Hepatocyte (in vitro differentiated cells): ENCODE measurements around the gene PHF21B. TPM values are rescaled to one million over a fixed set of nuclear protein-coding genes. Genes with fewer than 3 reads are reported as not detected.

Experiments used
- DNase-seq: peaks from one replicate; pipeline ENCODE4 v3.0.0-alpha.2; 2016; ENCODE audit warnings: low spot score
- H2AFZ ChIP-seq: fragments of 200-600 bp; sonication (generic); 2 replicates; pipeline ENCODE4 v1.6.0; 2016; ENCODE audit warnings: antibody characterized with exemption, mild to moderate bottlenecking
- H3K27ac ChIP-seq: fragments of 200-600 bp; sonication (generic); 2 replicates; pipeline ENCODE4 v1.5.1; 2016; ENCODE audit warnings: mild to moderate bottlenecking
- H3K27me3 ChIP-seq: fragments of 200-600 bp; sonication (generic); 2 replicates; pipeline ENCODE4 v1.6.1; 2016
- H3K36me3 ChIP-seq: fragments of 200-600 bp; sonication (generic); replicated peaks from 2 replicates; pipeline ENCODE4 v1.5.1; 2016; ENCODE audit warnings: low read depth; ENCODE audit not compliant: insufficient read depth
- H3K4me1 ChIP-seq: fragments of 200-600 bp; sonication (generic); 2 replicates; pipeline ENCODE4 v1.5.1; 2016; ENCODE audit warnings: mild to moderate bottlenecking, moderate library complexity; ENCODE audit not compliant: insufficient read depth
- H3K4me2 ChIP-seq: fragments of 200-600 bp; sonication (generic); 2 replicates; pipeline ENCODE4 v1.6.0; 2016
- H3K4me3 ChIP-seq: fragments of 200-600 bp; sonication (generic); 2 replicates; pipeline ENCODE4 v1.5.1; 2016; ENCODE audit warnings: mild to moderate bottlenecking
- H3K79me2 ChIP-seq: fragments of 200-600 bp; sonication (generic); 2 replicates; pipeline ENCODE4 v1.6.0; 2017; ENCODE audit warnings: mild to moderate bottlenecking
- H3K9me2 ChIP-seq: fragments of 200-600 bp; sonication (generic); replicated peaks from 2 replicates; pipeline ENCODE4 v1.6.0; 2017; ENCODE audit warnings: mild to moderate bottlenecking; ENCODE audit not compliant: insufficient read depth
- H3K9me3 ChIP-seq: fragments of 200-600 bp; sonication (generic); 2 replicates; pipeline ENCODE4 v1.5.1; 2016; ENCODE audit warnings: low read depth, mild to moderate bottlenecking
- H4K20me1 ChIP-seq: fragments of 200-600 bp; sonication (generic); 2 replicates; pipeline ENCODE4 v1.6.0; 2016; ENCODE audit warnings: mild to moderate bottlenecking; ENCODE audit not compliant: insufficient read depth, poor library complexity, severe bottlenecking
- CTCF ChIP-seq: fragments of 200-600 bp; sonication (generic); IDR thresholded peaks from 2 replicates; pipeline ENCODE4 v1.5.1; 2016; ENCODE audit warnings: antibody characterized with exemption, mild to moderate bottlenecking; ENCODE audit not compliant: poor library complexity
- EZH2 ChIP-seq: fragments of 200-600 bp; sonication (generic); IDR thresholded peaks from 2 replicates; pipeline ENCODE4 v1.6.1; 2016; ENCODE audit warnings: antibody characterized with exemption, mild to moderate bottlenecking, borderline replicate concordance
- EZH2phosphoT487 ChIP-seq: fragments of 200-600 bp; sonication (generic); IDR thresholded peaks from one replicate; pipeline ENCODE4 v1.6.1; 2018; ENCODE audit warnings: antibody characterized with exemption, mild to moderate bottlenecking, low read depth, moderate library complexity; ENCODE audit not compliant: unreplicated experiment, severe bottlenecking
- WGBS: methylation state at CpG from one replicate; pipeline ENCODE4 v1.1.6; 2016; ENCODE audit warnings: low lambda C conversion rate; ENCODE audit errors: missing lambda C conversion rate; 5-methylcytosine and 5-hydroxymethylcytosine counted together
- polyA plus RNA-seq: library from polyadenylated mRNA; unstranded; fragments of >200 nt; fragmentation: Nextera tagmentation; extraction: Ambion mirVana; gene quantifications from 2 replicates; pipeline ENCODE4 v1.2.1, GENCODE V29; 2016
- total RNA-seq: library from RNA; depleted of rRNA; stranded (reverse); fragments of >200 nt; gene quantifications from 2 replicates; pipeline ENCODE4 v1.2.3, GENCODE V29; 2014

The PHF21B gene
- total RNA-seq = 0.40 and 1.9 TPM in 2 replicates
- 0.10 and 0.86 TPM in 2 replicates for polyA plus RNA-seq

GRCh38 chr22:45009606-45010531 is at the start of gene PHF21B:
TSS of gene PHF21B (minus strand) at chr22:45010005. CDS start at chr22:45009549, 456 bp downstream.
- peaks cover 26% of the 10 kb centered on the region for H3K4me1 ChIP-seq
- H3K4me2 ChIP-seq = peak within 1 kb of the TSS; percentile 99
- 3% methylated on average over 22 of the region's 121 CpGs for WGBS
- H3K27me3 ChIP-seq = peaks cover 48% of the 10 kb centered on the region
- H3K9me3 ChIP-seq = no peaks in the 10 kb centered on the region
- H3K79me2 ChIP-seq = no peaks in the 10 kb centered on the region
- DNase-seq = peak; percentile 83
- H3K27ac ChIP-seq = peak within 1 kb of the TSS; percentile 82
- no peaks in the 10 kb centered on the region for H3K9me2 ChIP-seq
- H3K36me3 ChIP-seq = no peaks in the 10 kb centered on the region
- TF ChIP-seq CTCF (no peak), EZH2 (no peak), EZH2phosphoT487 (no peak)
- H4K20me1 ChIP-seq = no peaks in the 10 kb centered on the region
- H2AFZ ChIP-seq = peak within 1 kb of the TSS; percentile 94
- H3K4me3 ChIP-seq = peak within 1 kb of the TSS; percentile 95

- no peak for DNase-seq
- no peak overlapping the region for H3K4me3 ChIP-seq
- TF ChIP-seq CTCF (no peak), EZH2phosphoT487 (no peak), EZH2 (no peak)
- no peaks in the 10 kb centered on the region for H3K36me3 ChIP-seq
- H3K9me2 ChIP-seq = no peaks in the 10 kb centered on the region
- H3K9me3 ChIP-seq = no peaks in the 10 kb centered on the region
- H4K20me1 ChIP-seq = no peaks in the 10 kb centered on the region
- H3K27me3 ChIP-seq = no peaks in the 10 kb centered on the region
- H3K4me2 ChIP-seq = no peak overlapping the region
- no peak overlapping the region for H3K27ac ChIP-seq
- H2AFZ ChIP-seq = no peak overlapping the region
- 93% methylated on average over 5 of the region's 5 CpGs for WGBS
- H3K4me1 ChIP-seq = no peaks in the 10 kb centered on the region
- no peaks in the 10 kb centered on the region for H3K79me2 ChIP-seq
Observed at GRCh38 chr22:45059296-45059695, 49.5 kb upstream of the PHF21B start.

GRCh38 chr22:45058622-45058912 is 48.8 kb upstream of the PHF21B start:
- H3K4me1 ChIP-seq = no peaks in the 10 kb centered on the region
- no peak for DNase-seq
- H4K20me1 ChIP-seq = no peaks in the 10 kb centered on the region
- WGBS = 84% methylated on average over 2 of the region's 2 CpGs
- H3K4me3 ChIP-seq = no peak overlapping the region
- no peak overlapping the region for H3K4me2 ChIP-seq
- no peaks in the 10 kb centered on the region for H3K36me3 ChIP-seq
- H3K27ac ChIP-seq = no peak overlapping the region
- no peaks in the 10 kb centered on the region for H3K9me2 ChIP-seq
- no peaks in the 10 kb centered on the region for H3K9me3 ChIP-seq
- no peaks in the 10 kb centered on the region for H3K79me2 ChIP-seq
- H2AFZ ChIP-seq = no peak overlapping the region
- no peaks in the 10 kb centered on the region for H3K27me3 ChIP-seq
- TF ChIP-seq EZH2phosphoT487 (no peak), CTCF (no peak), EZH2 (no peak)
